Suprapubic skin (tissue), 4 donors: Measurements from ENCODE around the gene RPL4.

ENCODE experiments used
- CTCF ChIP-seq, 2 donors: fragments of 200-600 bp in 1 of 2; fragments of 450-650 bp in 1 of 2; sonication (generic) in 1 of 2; IDR thresholded peaks; one replicate each; pipeline ENCODE4 v1.5.1; 2016 to 2019; ENCODE audit warnings: antibody characterized with exemption in 2 of 2, mild to moderate bottlenecking in 1 of 2, moderate library complexity in 1 of 2
- EP300 ChIP-seq: sonication (generic); formaldehyde crosslinking; IDR thresholded peaks from one replicate; pipeline ENCODE4 v1.6.1; 2017; ENCODE audit warnings: antibody characterized with exemption
- POLR2A ChIP-seq, 2 donors: fragments of 450-650 bp; IDR thresholded peaks; one replicate each; pipeline ENCODE4 v1.6.1; 2017; ENCODE audit warnings: antibody characterized with exemption in 2 of 2, mild to moderate bottlenecking in 2 of 2, moderate library complexity in 2 of 2
- POLR2AphosphoS5 ChIP-seq, 3 donors: sonication (generic); formaldehyde crosslinking; IDR thresholded peaks; one replicate each; pipeline ENCODE4 v1.6.1; 2017; ENCODE audit warnings: antibody characterized with exemption in 3 of 3

- no peak for TF ChIP-seq POLR2AphosphoS5 (IDR thresholded peaks at IDR 0.05)
- TF ChIP-seq POLR2A (IDR thresholded peaks at IDR 0.05), result no peak
- no peak for TF ChIP-seq CTCF (IDR thresholded peaks at IDR 0.05)
- no peak for TF ChIP-seq EP300
These were observed 11.3 kb upstream of the RPL4 start for GRCh38 chr15:66515901-66516322.
